Keratinocyte (primary cell): ENCODE measurements around the gene SLC25A21.

Experiments used
- CTCF ChIP-seq, 3 experiments: IDR thresholded peaks in 1 of 3; conservative IDR thresholded peaks in 1 of 3; optimal IDR thresholded peaks in 1 of 3; 2 replicates in 2 of 3; 3 replicates in 1 of 3; pipeline versions ENCODE3 to v1.5.1; 2011; ENCODE audit warnings: low read length in 3 of 3, mild to moderate bottlenecking in 3 of 3, moderate library complexity in 2 of 3, control low read depth in 1 of 3, inconsistent platforms in 1 of 3; ENCODE audit not compliant: insufficient read depth in 2 of 3; ENCODE audit errors: extremely low read depth in 1 of 3
- EZH2 ChIP-seq: IDR thresholded peaks from one replicate; pipeline ENCODE4 v1.6.1; 2012; ENCODE audit warnings: inconsistent platforms, mild to moderate bottlenecking, low read length, moderate library complexity

- TF ChIP-seq CTCF (optimal IDR thresholded peaks at IDR 0.05 in 1 of 3, IDR thresholded peaks at IDR 0.05 in 1 of 3, conservative IDR thresholded peaks at IDR 0.05 in 1 of 3; ENCODE audit: extremely low read depth in 1 of 3, insufficient read depth in 2 of 3, low read length in 3 of 3) (peak; percentile 48 to 84 (median 75)), EZH2 (no peak)
Observed at GRCh38 chr14:36647824-36648753, 524.3 kb downstream of the SLC25A21 start.
